ENCODE data around the gene RRBP1. TPM values are rescaled to one million over a fixed set of nuclear protein-coding genes. Genes with fewer than 3 reads are reported as not detected.
"Not testable (repeated sequence)": the region's sequence is repeated elsewhere in the genome, so short reads cannot be mapped to it uniquely, and the experiment has no call there.

RRBP1 gene
- total RNA-seq, 1 experiment from 2014 or later, result 93.6 TPM

GRCh38 chr20:17662333-17663039, 19.6 kb downstream of the RRBP1 start:
- no peak for DNase-seq (ENCODE audit: low spot score)

- DNase-seq (ENCODE audit: low spot score), result no peak
These were observed 20.8 kb downstream of the RRBP1 start for GRCh38 chr20:17661121-17661744.

GRCh38 chr20:17660667-17661066, 21.4 kb downstream of the RRBP1 start:
- no peak for DNase-seq (ENCODE audit: low spot score)

GRCh38 chr20:17659801-17660200, 22.2 kb downstream of the RRBP1 start:
- DNase-seq (ENCODE audit: low spot score), result no peak

GRCh38 chr20:17659344-17659743, 22.7 kb downstream of the RRBP1 start:
- not testable (repeated sequence) for DNase-seq (ENCODE audit: low spot score)

- DNase-seq (ENCODE audit: low spot score), result no peak
These were observed 23.4 kb downstream of the RRBP1 start for GRCh38 chr20:17658648-17658993.

- DNase-seq (ENCODE audit: low spot score), result no peak
These were observed 24.0 kb downstream of the RRBP1 start for GRCh38 chr20:17657898-17658647.

- DNase-seq (ENCODE audit: low spot score), result no peak
These were observed 24.8 kb downstream of the RRBP1 start for GRCh38 chr20:17657079-17657825.

- DNase-seq (ENCODE audit: low spot score), result no peak
These were observed 26.1 kb downstream of the RRBP1 start for GRCh38 chr20:17655865-17656479.

GRCh38 chr20:17655286-17655651, 26.8 kb downstream of the RRBP1 start:
- DNase-seq (ENCODE audit: low spot score), result no peak

- DNase-seq (ENCODE audit: low spot score), result peak; percentile 16
These were observed 27.3 kb downstream of the RRBP1 start for GRCh38 chr20:17654649-17655285.

- no peak for DNase-seq (ENCODE audit: low spot score)
These were observed 28.0 kb downstream of the RRBP1 start for GRCh38 chr20:17653835-17654648.

- DNase-seq (ENCODE audit: low spot score), result no peak
These were observed 29.6 kb downstream of the RRBP1 start for GRCh38 chr20:17652411-17652810.

- DNase-seq (ENCODE audit: low spot score), result peak; percentile 53
These were observed 30.2 kb downstream of the RRBP1 start for GRCh38 chr20:17651760-17652388.

GRCh38 chr20:17651129-17651759, 30.8 kb downstream of the RRBP1 start:
- DNase-seq (ENCODE audit: low spot score), result no peak

GRCh38 chr20:17650301-17651128, 31.5 kb downstream of the RRBP1 start:
- no peak for DNase-seq (ENCODE audit: low spot score)

- peak; percentile 53 for DNase-seq (ENCODE audit: low spot score)
These were observed 33.0 kb downstream of the RRBP1 start for GRCh38 chr20:17648791-17649730.

Measured in HT-29 (cell line).